Neural cell (in vitro differentiated cells): Measurements from ENCODE around the gene OR52K1. TPM values are rescaled to one million over a fixed set of nuclear protein-coding genes. Genes with fewer than 3 reads are reported as not detected.

Experiments
- H2AFZ ChIP-seq: fragments of 200-600, 300-800 bp; sonication (generic), shearing (Covaris generic); 2 replicates; pipeline ENCODE4 v1.6.0; 2014; ENCODE audit warnings: low read depth, mild to moderate bottlenecking, antibody characterized with exemption, low read length, moderate library complexity
- H3F3A ChIP-seq: fragments of 200-600 bp; shearing (Covaris generic); 2 replicates; pipeline ENCODE4 v1.6.1; 2016; ENCODE audit warnings: mild to moderate bottlenecking, moderate library complexity, mixed read lengths, antibody characterized with exemption, low read length; ENCODE audit not compliant: insufficient read depth, poor library complexity, severe bottlenecking
- H3K27ac ChIP-seq: fragments of 200-600, 300-800 bp; sonication (generic), shearing (Covaris generic); 2 replicates; pipeline ENCODE4 v1.5.1; 2014; ENCODE audit warnings: mild to moderate bottlenecking, low read length, moderate library complexity
- H3K27me3 ChIP-seq: fragments of 300-800, 200-600 bp; sonication (generic), shearing (Covaris generic); 2 replicates; pipeline ENCODE4 v1.6.0; 2014; ENCODE audit warnings: mild to moderate bottlenecking, low read depth, low read length, moderate library complexity; ENCODE audit not compliant: insufficient read depth
- H3K36me3 ChIP-seq: fragments of 300-800, 200-600 bp; sonication (generic), shearing (Covaris generic); 2 replicates; pipeline ENCODE4 v1.5.1; 2014; ENCODE audit warnings: mild to moderate bottlenecking, antibody characterized with exemption, low read length, moderate library complexity; ENCODE audit not compliant: insufficient read depth
- H3K4me2 ChIP-seq: fragments of 300-800, 200-600 bp; sonication (generic), shearing (Covaris generic); 2 replicates; pipeline ENCODE4 v1.6.0; 2014; ENCODE audit warnings: mild to moderate bottlenecking, low read length
- H3K4me3 ChIP-seq: fragments of 300-800, 200-600 bp; sonication (generic), shearing (Covaris generic); 2 replicates; pipeline ENCODE4 v1.5.1; 2014; ENCODE audit warnings: mild to moderate bottlenecking, low read length, moderate library complexity
- H3K79me2 ChIP-seq: fragments of 200-600 bp; shearing (Covaris generic); replicated peaks from 2 replicates; pipeline ENCODE4 v1.6.0; 2014; ENCODE audit warnings: mild to moderate bottlenecking, low read length, moderate library complexity; ENCODE audit not compliant: insufficient read depth
- H3K9ac ChIP-seq: fragments of 300-800, 200-600 bp; sonication (generic), shearing (Covaris generic); 2 replicates; pipeline ENCODE4 v1.6.1; 2016; ENCODE audit warnings: mild to moderate bottlenecking, low read length, mixed read lengths
- H3K9me2 ChIP-seq: fragments of 200-600 bp; shearing (Covaris generic); 2 replicates; pipeline ENCODE4 v1.6.1; 2016; ENCODE audit warnings: mild to moderate bottlenecking, low read length, mixed read lengths; ENCODE audit not compliant: insufficient read depth
- H3K9me3 ChIP-seq: fragments of 200-600, 300-800 bp; sonication (generic), shearing (Covaris generic); 2 replicates; pipeline ENCODE4 v1.6.1; 2016; ENCODE audit warnings: mild to moderate bottlenecking, mixed run types, low read length, moderate library complexity, mixed read lengths
- H4K20me1 ChIP-seq: fragments of 200-600 bp; shearing (Covaris generic); 2 replicates; pipeline ENCODE4 v1.6.1; 2016; ENCODE audit warnings: mild to moderate bottlenecking, mixed run types; ENCODE audit not compliant: insufficient read depth
- CTCF ChIP-seq: fragments of 450-650 bp; IDR thresholded peaks from 2 replicates; pipeline ENCODE4 v1.5.1; 2014; ENCODE audit warnings: antibody characterized with exemption, mild to moderate bottlenecking, moderate library complexity; ENCODE audit not compliant: poor library complexity, severe bottlenecking
- EP300 ChIP-seq: fragments of 450-650 bp; conservative IDR thresholded peaks from 2 replicates; pipeline ENCODE4 v1.6.1; 2014; ENCODE audit warnings: antibody characterized with exemption, mild to moderate bottlenecking, moderate library complexity; ENCODE audit not compliant: poor library complexity, severe bottlenecking
- EZH2 ChIP-seq: fragments of 200-600, 300-800 bp; shearing (Covaris generic), sonication (generic); IDR thresholded peaks from 2 replicates; pipeline ENCODE4 v1.6.1; 2014; ENCODE audit warnings: antibody characterized with exemption, low read length, borderline replicate concordance, mild to moderate bottlenecking; ENCODE audit not compliant: insufficient read depth, poor library complexity, severe bottlenecking
- MXI1 ChIP-seq: fragments of 450-650 bp; conservative IDR thresholded peaks from 2 replicates; pipeline ENCODE4 v1.6.1; 2014; ENCODE audit warnings: antibody characterized with exemption, mild to moderate bottlenecking; ENCODE audit not compliant: poor library complexity, severe bottlenecking
- POLR2AphosphoS5 ChIP-seq: IDR thresholded peaks from 2 replicates; pipeline ENCODE4 v1.6.1; 2012
- RAD21 ChIP-seq: fragments of 450-650 bp; conservative IDR thresholded peaks from 2 replicates; pipeline ENCODE4 v1.6.1; 2014; ENCODE audit warnings: antibody characterized with exemption, mild to moderate bottlenecking, moderate library complexity
- REST ChIP-seq: IDR thresholded peaks from 2 replicates; pipeline ENCODE4 v1.6.1; 2012; ENCODE audit warnings: borderline replicate concordance
- SMC3 ChIP-seq: fragments of 450-650 bp; conservative IDR thresholded peaks from 2 replicates; pipeline ENCODE4 v1.6.1; 2014; ENCODE audit warnings: antibody characterized with exemption, mild to moderate bottlenecking, moderate library complexity; ENCODE audit not compliant: poor library complexity
- TAF1 ChIP-seq: IDR thresholded peaks from 2 replicates; pipeline ENCODE4 v1.6.1; 2012; ENCODE audit warnings: low read depth
- polyA plus RNA-seq: library from polyadenylated mRNA; depleted of rRNA; stranded (reverse); fragments of >200 nt; gene quantifications from 2 replicates; pipeline ENCODE4 v1.2.3, GENCODE V29; 2014

The OR52K1 gene
- polyA plus RNA-seq, 1 donor from 2014 or later: not detected

GRCh38 chr11:4465407-4465806, 17.0 kb upstream of the OR52K1 start:
- H3K27ac ChIP-seq: no peak overlapping the region
- no peaks in the 10 kb centered on the region for H4K20me1 ChIP-seq
- TF ChIP-seq EZH2 (no peak), EP300 (no peak), REST (no peak), CTCF (no peak), MXI1 (no peak), RAD21 (no peak), TAF1 (no peak)
- no peak overlapping the region for H3K9ac ChIP-seq
- no peaks in the 10 kb centered on the region for H3K9me2 ChIP-seq
- H3K4me3 ChIP-seq: no peak overlapping the region
- no peaks in the 10 kb centered on the region for H3K9me3 ChIP-seq
- H3F3A ChIP-seq: no peaks in the 10 kb centered on the region
- H3K79me2 ChIP-seq: no peaks in the 10 kb centered on the region
- H2AFZ ChIP-seq: no peak overlapping the region
- H3K36me3 ChIP-seq: no peaks in the 10 kb centered on the region
- no peak overlapping the region for H3K4me2 ChIP-seq
- no peaks in the 10 kb centered on the region for H3K27me3 ChIP-seq

- Histone ChIP-seq H3K9ac (no peak overlapping the region), H3K79me2 (no peaks in the 10 kb centered on the region), H3K4me3 (no peak overlapping the region), H3K9me3 (no peaks in the 10 kb centered on the region), H3K36me3 (no peaks in the 10 kb centered on the region), H3K27ac (no peak overlapping the region), H3K27me3 (no peaks in the 10 kb centered on the region), H3K4me2 (no peak overlapping the region), H3K9me2 (no peaks in the 10 kb centered on the region), H3F3A (no peaks in the 10 kb centered on the region), H4K20me1 (no peaks in the 10 kb centered on the region), H2AFZ (no peak overlapping the region)
- TF ChIP-seq REST (no peak), EZH2 (no peak), POLR2AphosphoS5 (no peak), MXI1 (no peak), SMC3 (no peak), CTCF (no peak), EP300 (no peak), TAF1 (no peak), RAD21 (no peak)
Observed at GRCh38 chr11:4466131-4466870, 16.1 kb upstream of the OR52K1 start.
